ENCODE measurements around the gene INHBE.

DNA sequence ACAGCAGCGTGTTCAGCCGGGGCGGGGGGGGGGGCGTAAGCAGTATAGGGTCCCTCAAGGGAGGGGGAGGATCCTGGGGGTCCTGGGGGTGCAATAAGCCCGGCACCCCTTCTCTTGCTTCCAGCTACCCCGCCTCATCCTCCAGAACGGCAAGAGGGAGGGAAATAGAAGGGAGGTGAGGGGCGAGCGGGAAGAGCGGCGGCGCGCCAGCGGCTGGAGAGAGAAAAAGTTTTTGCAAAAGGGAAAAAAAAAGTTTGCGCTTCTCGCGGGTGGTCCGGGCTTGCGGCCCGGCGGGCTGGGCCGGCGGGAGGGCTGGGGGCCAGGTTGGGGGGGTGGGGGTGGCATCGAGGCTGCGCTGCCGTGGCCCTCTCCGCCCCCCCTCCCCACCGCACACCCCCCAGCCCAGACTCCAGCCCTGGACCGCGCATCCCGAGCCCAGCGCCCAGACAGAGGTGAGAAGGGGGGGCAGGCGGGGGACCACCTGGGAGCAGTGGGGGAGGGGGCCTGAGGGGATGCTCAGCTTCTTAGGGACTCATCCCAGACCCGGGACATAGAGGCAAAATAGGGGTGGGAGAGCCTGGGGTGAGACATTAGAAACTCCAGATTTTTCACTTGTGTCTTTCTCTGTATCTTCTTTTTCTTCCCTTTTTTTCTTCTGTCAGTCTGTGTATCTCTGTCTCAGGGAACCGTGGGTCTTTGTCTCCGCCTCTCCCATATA, 4.8 kb downstream of the INHBE start, which contains the start of gene GLI1:
- TF ChIP-seq, protein P1, sequence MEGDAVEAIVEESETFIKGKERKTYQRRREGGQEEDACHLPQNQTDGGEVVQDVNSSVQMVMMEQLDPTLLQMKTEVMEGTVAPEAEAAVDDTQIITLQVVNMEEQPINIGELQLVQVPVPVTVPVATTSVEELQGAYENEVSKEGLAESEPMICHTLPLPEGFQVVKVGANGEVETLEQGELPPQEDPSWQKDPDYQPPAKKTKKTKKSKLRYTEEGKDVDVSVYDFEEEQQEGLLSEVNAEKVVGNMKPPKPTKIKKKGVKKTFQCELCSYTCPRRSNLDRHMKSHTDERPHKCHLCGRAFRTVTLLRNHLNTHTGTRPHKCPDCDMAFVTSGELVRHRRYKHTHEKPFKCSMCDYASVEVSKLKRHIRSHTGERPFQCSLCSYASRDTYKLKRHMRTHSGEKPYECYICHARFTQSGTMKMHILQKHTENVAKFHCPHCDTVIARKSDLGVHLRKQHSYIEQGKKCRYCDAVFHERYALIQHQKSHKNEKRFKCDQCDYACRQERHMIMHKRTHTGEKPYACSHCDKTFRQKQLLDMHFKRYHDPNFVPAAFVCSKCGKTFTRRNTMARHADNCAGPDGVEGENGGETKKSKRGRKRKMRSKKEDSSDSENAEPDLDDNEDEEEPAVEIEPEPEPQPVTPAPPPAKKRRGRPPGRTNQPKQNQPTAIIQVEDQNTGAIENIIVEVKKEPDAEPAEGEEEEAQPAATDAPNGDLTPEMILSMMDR (IDR thresholded peaks at IDR 0.05) = no peak
- TF ChIP-seq POLR2A (IDR thresholded peaks at IDR 0.05) = no peak

Measured in uterus (tissue), 2 donors.